ENCODE data around the gene ATP8A2.

Gene ATP8A2

GRCh38 chr13:25391932-25392331 lies 20.2 kb downstream of the ATP8A2 start:
- Histone ChIP-seq H3K4me1 (ENCODE audit: control insufficient read depth in 1 of 2, insufficient read depth in 1 of 2, low read depth in 1 of 2, low read length in 1 of 2) (no peaks in the 10 kb centered on the region), H3K27ac (no peak overlapping the region), H3K4me3 (ENCODE audit: low read depth in 1 of 2, low read length in 1 of 2) (no peak overlapping the region), H3K27me3 (peaks cover 8% of the 10 kb centered on the region), H3K36me3 (no peaks in the 10 kb centered on the region), H3K9me3 (no peaks in the 10 kb centered on the region)
- no peak for TF ChIP-seq CTCF (IDR thresholded peaks at IDR 0.05)

- H3K27me3 ChIP-seq: no peaks in the 10 kb centered on the region
- no peaks in the 10 kb centered on the region for H3K9me3 ChIP-seq
- H3K36me3 ChIP-seq: no peaks in the 10 kb centered on the region
- no peak for TF ChIP-seq CTCF (IDR thresholded peaks at IDR 0.05)
- no peak overlapping the region for H3K27ac ChIP-seq
- no peaks in the 10 kb centered on the region for H3K4me1 ChIP-seq (ENCODE audit: control insufficient read depth in 1 of 2, insufficient read depth in 1 of 2, low read depth in 1 of 2, low read length in 1 of 2)
- H3K4me3 ChIP-seq (ENCODE audit: low read depth in 1 of 2, low read length in 1 of 2): no peak overlapping the region
These were observed 22.8 kb downstream of the ATP8A2 start for GRCh38 chr13:25394402-25395060.

- H3K36me3 ChIP-seq: no peaks in the 10 kb centered on the region
- TF ChIP-seq CTCF (IDR thresholded peaks at IDR 0.05): no peak
- no peak overlapping the region for H3K4me3 ChIP-seq (ENCODE audit: low read depth in 1 of 2, low read length in 1 of 2)
- H3K27me3 ChIP-seq: no peaks in the 10 kb centered on the region
- H3K27ac ChIP-seq: no peak overlapping the region
- H3K4me1 ChIP-seq (ENCODE audit: control insufficient read depth in 1 of 2, insufficient read depth in 1 of 2, low read depth in 1 of 2, low read length in 1 of 2): no peaks in the 10 kb centered on the region
- H3K9me3 ChIP-seq: no peaks in the 10 kb centered on the region
These were observed 26.0 kb downstream of the ATP8A2 start for GRCh38 chr13:25397763-25398162.

- Histone ChIP-seq H3K36me3 (no peaks in the 10 kb centered on the region), H3K27ac (no peak overlapping the region), H3K27me3 (no peaks in the 10 kb centered on the region), H3K4me3 (ENCODE audit: low read depth in 1 of 2, low read length in 1 of 2) (no peak overlapping the region), H3K9me3 (no peaks in the 10 kb centered on the region), H3K4me1 (ENCODE audit: control insufficient read depth in 1 of 2, insufficient read depth in 1 of 2, low read depth in 1 of 2, low read length in 1 of 2) (no peaks in the 10 kb centered on the region)
- no peak for TF ChIP-seq CTCF (IDR thresholded peaks at IDR 0.05)
These were observed 29.2 kb downstream of the ATP8A2 start for GRCh38 chr13:25400925-25401324.

GRCh38 chr13:25401958-25402357 lies 30.2 kb downstream of the ATP8A2 start:
- Histone ChIP-seq H3K36me3 (no peaks in the 10 kb centered on the region), H3K4me1 (ENCODE audit: control insufficient read depth in 1 of 2, insufficient read depth in 1 of 2, low read depth in 1 of 2, low read length in 1 of 2) (no peaks in the 10 kb centered on the region), H3K27me3 (no peaks in the 10 kb centered on the region), H3K4me3 (ENCODE audit: low read depth in 1 of 2, low read length in 1 of 2) (no peak overlapping the region), H3K9me3 (no peaks in the 10 kb centered on the region), H3K27ac (no peak overlapping the region)
- TF ChIP-seq CTCF (IDR thresholded peaks at IDR 0.05): no peak

Measured in neutrophil (primary cell).